OCI-LY7 (cell line): ENCODE results near the gene KIAA0513. TPM values are rescaled to one million over a fixed set of nuclear protein-coding genes. Genes with fewer than 3 reads are reported as not detected.

ENCODE experiments used
- BruUV-seq: library from RNA; stranded (reverse); fragments of 400-500 nt; replicated peaks from 2 replicates; lab custom pipeline; 2021; lab: Mats Ljungman, UMichigan
- CTCF ChIA-PET: fragments of 300-600 bp; sonication (Branson Sonifier 250); formaldehyde crosslinking; loops from one replicate; lab custom pipeline; 2022; ENCODE audit warnings: antibody characterized with exemption; ENCODE audit not compliant: unreplicated experiment; lab: Charles Lee
- POLR2A ChIA-PET: fragments of 300-600 bp; sonication (Branson Sonifier 250); formaldehyde crosslinking; loops from one replicate; lab custom pipeline; 2022; ENCODE audit warnings: antibody characterized with exemption; lab: Charles Lee
- DNase-seq: peaks from one replicate; pipeline ENCODE4 v3.0.0-alpha.2; 2015; ENCODE audit warnings: low spot score
- H2AFZ ChIP-seq: fragments of 200-600 bp; sonication (generic), shearing (Covaris generic); 2 replicates; pipeline ENCODE4 v1.6.1; 2014; ENCODE audit warnings: mild to moderate bottlenecking, antibody characterized with exemption, low read length, moderate library complexity
- H3K27ac ChIP-seq: fragments of 200-600 bp; sonication (generic); 2 replicates; pipeline ENCODE4 v1.5.1; 2014; ENCODE audit warnings: mixed run types, low read depth, mild to moderate bottlenecking, moderate library complexity, low read length, inconsistent platforms; ENCODE audit not compliant: poor library complexity, severe bottlenecking
- H3K36me3 ChIP-seq: fragments of 200-600 bp; sonication (generic); 2 replicates; pipeline ENCODE4 v1.6.1; 2014; ENCODE audit warnings: mild to moderate bottlenecking, antibody characterized with exemption, low read length, moderate library complexity, mixed read lengths; ENCODE audit not compliant: insufficient read depth
- H3K4me1 ChIP-seq: fragments of 200-600 bp; sonication (generic); 2 replicates; pipeline ENCODE4 v1.5.1; 2014; ENCODE audit warnings: mild to moderate bottlenecking, low read length; ENCODE audit not compliant: insufficient read depth, poor library complexity, severe bottlenecking
- H3K4me2 ChIP-seq: fragments of 200-600 bp; sonication (generic); 2 replicates; pipeline ENCODE4 v1.6.1; 2014; ENCODE audit warnings: mild to moderate bottlenecking, low read length
- H3K4me3 ChIP-seq: fragments of 200-600 bp; sonication (generic); 2 replicates; pipeline ENCODE4 v1.5.1; 2014; ENCODE audit warnings: mild to moderate bottlenecking, low read depth, low read length; ENCODE audit not compliant: poor library complexity, severe bottlenecking
- H3K79me2 ChIP-seq: fragments of 200-600 bp; sonication (generic); 2 replicates; pipeline ENCODE4 v1.6.1; 2016; ENCODE audit warnings: low read depth, mild to moderate bottlenecking, low read length, moderate library complexity, mixed read lengths; ENCODE audit not compliant: insufficient read depth
- H3K9me2 ChIP-seq: fragments of 200-600 bp; sonication (generic); 2 replicates; pipeline ENCODE4 v1.6.1; 2016; ENCODE audit warnings: mild to moderate bottlenecking, low read length, mixed read lengths; ENCODE audit not compliant: insufficient read depth
- H3K9me3 ChIP-seq: fragments of 200-600 bp; sonication (generic); 2 replicates; pipeline ENCODE4 v1.6.1; 2014; ENCODE audit warnings: mild to moderate bottlenecking, mixed run types, low read length, mixed read lengths
- H4K20me1 ChIP-seq: fragments of 200-600 bp; sonication (generic); 2 replicates; pipeline ENCODE4 v1.6.1; 2014; ENCODE audit warnings: mild to moderate bottlenecking, antibody characterized with exemption, low read length, moderate library complexity, mixed read lengths; ENCODE audit not compliant: insufficient read depth
- CTCF ChIP-seq: fragments of 200-600 bp; sonication (generic); conservative IDR thresholded peaks from 2 replicates; pipeline ENCODE4 v1.5.1; 2014; ENCODE audit warnings: mild to moderate bottlenecking, antibody characterized with exemption, low read length, moderate library complexity, mixed read lengths
- EZH2phosphoT487 ChIP-seq: fragments of 200-600 bp; sonication (generic); IDR thresholded peaks from 2 replicates; pipeline ENCODE4 v1.6.1; 2018; ENCODE audit warnings: low read depth, borderline replicate concordance, mild to moderate bottlenecking, mixed run types, antibody characterized with exemption, low read length, moderate library complexity, mixed read lengths
- intact Hi-C: fragments of 100-400 bp; cut with micrococcal nuclease; formaldehyde crosslinking; loops from one replicate; pipeline ENCODE4 v1.10.0; 2022; ENCODE audit not compliant: unreplicated experiment
- total RNA-seq, 2 experiments: library from RNA; depleted of rRNA in 1 of 2; stranded (reverse); fragments of >200 nt in 1 of 2; shearing (Covaris generic) in 1 of 2; gene quantifications; 2 replicates each; pipeline ENCODE4 v1.2.3, GENCODE V29; 2014 to 2022

KIAA0513 gene
- total RNA-seq, 2 experiments from 2014 or later = 0.88 to 4.8 TPM

DNA sequence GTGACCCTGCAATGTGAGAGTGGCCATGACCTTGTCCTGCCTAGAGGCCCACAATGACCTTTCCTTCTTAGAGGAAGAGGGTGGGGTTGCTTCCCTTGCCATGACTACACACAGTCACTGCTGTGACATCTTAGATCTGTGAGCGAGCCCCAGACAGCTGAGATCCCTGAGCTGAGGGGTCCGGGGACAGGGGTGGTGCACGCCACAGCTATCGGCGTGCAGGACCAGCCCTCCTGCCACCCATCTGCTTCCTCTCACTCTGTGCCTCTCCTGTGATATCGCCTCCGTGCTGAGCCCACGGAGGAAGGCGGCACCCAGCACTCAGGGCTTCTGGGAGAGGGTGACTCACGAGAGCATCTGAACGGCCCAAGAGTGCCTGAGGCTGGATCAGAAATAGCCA, 35.2 kb downstream of the KIAA0513 start:
- CTCF ChIA-PET = no interaction called here
- BruUV-seq = no TSS peak
- POLR2A ChIA-PET = no interaction called here

GRCh38 chr16:85064186-85064585, 36.6 kb downstream of the KIAA0513 start:
- ChIA-PET CTCF (no interaction called here), POLR2A (no interaction called here)
- H3K4me1 ChIP-seq = no peaks in the 10 kb centered on the region
- H3K79me2 ChIP-seq = no peaks in the 10 kb centered on the region
- TF ChIP-seq CTCF = no peak
- no peak for TF ChIP-seq EZH2phosphoT487
- no peaks in the 10 kb centered on the region for H4K20me1 ChIP-seq
- intact Hi-C loops = no loop called here
- no peaks in the 10 kb centered on the region for H3K9me2 ChIP-seq
- H3K9me3 ChIP-seq = no peaks in the 10 kb centered on the region
- no peak overlapping the region for H3K4me3 ChIP-seq
- no peak overlapping the region for H3K27ac ChIP-seq
- no peak overlapping the region for H2AFZ ChIP-seq
- DNase-seq = no peak
- no peaks in the 10 kb centered on the region for H3K36me3 ChIP-seq
- no TSS peak for BruUV-seq
- H3K4me2 ChIP-seq = no peak overlapping the region

More for the DNA sequence above, 35.2 kb downstream of the KIAA0513 start:
- Histone ChIP-seq H3K36me3 (no peaks in the 10 kb centered on the region), H3K4me2 (no peak overlapping the region), H3K27ac (no peak overlapping the region), H3K4me1 (peaks cover 8% of the 10 kb centered on the region), H3K79me2 (no peaks in the 10 kb centered on the region), H3K9me3 (no peaks in the 10 kb centered on the region), H3K4me3 (no peak overlapping the region), H2AFZ (no peak overlapping the region), H3K9me2 (no peaks in the 10 kb centered on the region), H4K20me1 (no peaks in the 10 kb centered on the region)
- TF ChIP-seq CTCF (no peak), EZH2phosphoT487 (no peak)
- no peak for DNase-seq
- intact Hi-C loops = no loop called here

- H2AFZ ChIP-seq = no peak overlapping the region
- ChIA-PET POLR2A (no interaction called here), CTCF (no interaction called here)
- no peak overlapping the region for H3K4me3 ChIP-seq
- H3K4me1 ChIP-seq = no peaks in the 10 kb centered on the region
- no peak overlapping the region for H3K27ac ChIP-seq
- intact Hi-C loops = no loop called here
- H3K36me3 ChIP-seq = no peaks in the 10 kb centered on the region
- H3K9me2 ChIP-seq = no peaks in the 10 kb centered on the region
- no peaks in the 10 kb centered on the region for H3K79me2 ChIP-seq
- H4K20me1 ChIP-seq = no peaks in the 10 kb centered on the region
- no peaks in the 10 kb centered on the region for H3K9me3 ChIP-seq
- TF ChIP-seq CTCF (no peak), EZH2phosphoT487 (no peak)
- no peak for DNase-seq
- BruUV-seq = no TSS peak
- no peak overlapping the region for H3K4me2 ChIP-seq
Measured at GRCh38 chr16:85065099-85065498, 37.5 kb downstream of the KIAA0513 start.
